Upper lobe of right lung (tissue), 1 donor: ENCODE data around the gene AMFR. TPM values are rescaled to one million over a fixed set of nuclear protein-coding genes. Genes with fewer than 3 reads are reported as not detected.

ENCODE experiments used
- ATAC-seq: fragments of 200-7000 bp; cut with Tn5 transposase; one replicate; pipeline ENCODE4 v1.9.1; 2020; ENCODE audit warnings: mild to moderate bottlenecking, moderate library complexity
- DNase-seq: peaks from one replicate; pipeline ENCODE4 v3.0.0-alpha.2; 2020
- H3K27ac ChIP-seq: fragments of 200-600 bp; one replicate; pipeline ENCODE4 v1.8.0; 2022
- H3K27me3 ChIP-seq: fragments of 200-600 bp; one replicate; pipeline ENCODE4 v1.8.0; 2022; ENCODE audit warnings: mild to moderate bottlenecking
- H3K36me3 ChIP-seq: fragments of 200-600 bp; one replicate; pipeline ENCODE4 v1.8.0; 2022
- H3K4me1 ChIP-seq: fragments of 200-600 bp; one replicate; pipeline ENCODE4 v1.8.0; 2022
- H3K4me3 ChIP-seq: fragments of 200-600 bp; one replicate; pipeline ENCODE4 v1.8.0; 2022; ENCODE audit warnings: mild to moderate bottlenecking
- H3K9me3 ChIP-seq: fragments of 200-600 bp; one replicate; pipeline ENCODE4 v1.8.0; 2022
- CTCF ChIP-seq: fragments of 200-600 bp; IDR thresholded peaks from one replicate; pipeline ENCODE4 v1.8.0; 2022; ENCODE audit warnings: antibody characterized with exemption
- intact Hi-C: fragments of 100-400 bp; cut with DNase I; formaldehyde crosslinking; loops from one replicate; pipeline ENCODE4 v1.11.0; 2022
- total RNA-seq: library from RNA; stranded (reverse); fragmentation: NEBNext Ultra II Directional; extraction: Animal tissue kit (Norgen Biotek cat#: 25700); gene quantifications from one replicate; pipeline ENCODE4 v1.2.1, GENCODE V29; 2021
- donor health status: DM: no; HTN: yes; CAD: no; lungs with severe emphysema.

AMFR gene
- total RNA-seq, 1 donor from 2014 or later = 89.8 TPM

- no peak overlapping the region for H3K4me3 ChIP-seq
- ATAC-seq (no peak), DNase-seq (no peak)
- peaks cover 20% of the 10 kb centered on the region for H3K36me3 ChIP-seq
- no peak for TF ChIP-seq CTCF
- H3K27ac ChIP-seq = no peak overlapping the region
- H3K27me3 ChIP-seq = no peaks in the 10 kb centered on the region
- H3K4me1 ChIP-seq = peaks cover 8% of the 10 kb centered on the region
- intact Hi-C loops = no loop called here
- H3K9me3 ChIP-seq = no peaks in the 10 kb centered on the region
Measured at GRCh38 chr16:56373003-56373402, 52.3 kb downstream of the AMFR start.

- Histone ChIP-seq H3K27ac (no peak overlapping the region), H3K4me3 (no peak overlapping the region), H3K27me3 (no peaks in the 10 kb centered on the region), H3K9me3 (no peaks in the 10 kb centered on the region), H3K4me1 (peaks cover 8% of the 10 kb centered on the region), H3K36me3 (peaks cover 28% of the 10 kb centered on the region)
- no peak for TF ChIP-seq CTCF
- no peak for ATAC-seq
- no peak for DNase-seq
- intact Hi-C loops = no loop called here
Measured at GRCh38 chr16:56372013-56372634, 53.2 kb downstream of the AMFR start.

- no peak for ATAC-seq
Measured at GRCh38 chr16:56371660-56371937, 53.7 kb downstream of the AMFR start.

GRCh38 chr16:56370875-56371659 is 54.3 kb downstream of the AMFR start:
- H3K36me3 ChIP-seq = peaks cover 36% of the 10 kb centered on the region
- ATAC-seq (no peak), DNase-seq (no peak)
- H3K27me3 ChIP-seq = no peaks in the 10 kb centered on the region
- peaks cover 8% of the 10 kb centered on the region for H3K4me1 ChIP-seq
- peak overlapping the region; percentile 20 for H3K27ac ChIP-seq
- no peak for TF ChIP-seq CTCF
- intact Hi-C loops = no loop called here
- H3K9me3 ChIP-seq = no peaks in the 10 kb centered on the region
- no peak overlapping the region for H3K4me3 ChIP-seq

More at GRCh38 chr16:56371660-56371937, 53.7 kb downstream of the AMFR start:
- intact Hi-C loops = no loop called here
- Histone ChIP-seq H3K4me1 (peaks cover 8% of the 10 kb centered on the region), H3K4me3 (no peak overlapping the region), H3K27ac (no peak overlapping the region), H3K36me3 (peaks cover 34% of the 10 kb centered on the region), H3K9me3 (no peaks in the 10 kb centered on the region), H3K27me3 (no peaks in the 10 kb centered on the region)
- DNase-seq = no peak
- TF ChIP-seq CTCF = no peak

- no peak for ATAC-seq
- DNase-seq = no peak
- no peaks in the 10 kb centered on the region for H3K27me3 ChIP-seq
- peaks cover 8% of the 10 kb centered on the region for H3K4me1 ChIP-seq
- H3K36me3 ChIP-seq = peaks cover 43% of the 10 kb centered on the region
- no peaks in the 10 kb centered on the region for H3K9me3 ChIP-seq
- TF ChIP-seq CTCF = no peak
- H3K27ac ChIP-seq = peak overlapping the region; percentile 20
- H3K4me3 ChIP-seq = no peak overlapping the region
- intact Hi-C loops = no loop called here
Measured at GRCh38 chr16:56370185-56370874, 55.0 kb downstream of the AMFR start.
